OCI-LY7 (cell line): ENCODE results near the gene INHBE.
"Not testable (repeated sequence)": the region's sequence is repeated elsewhere in the genome, so short reads cannot be mapped to it uniquely, and the experiment has no call there.

ENCODE experiments used
- CTCF ChIP-seq: fragments of 200-600 bp; sonication (generic); conservative IDR thresholded peaks from 2 replicates; pipeline ENCODE4 v1.5.1; 2014; ENCODE audit warnings: mild to moderate bottlenecking, antibody characterized with exemption, low read length, moderate library complexity, mixed read lengths
- EZH2phosphoT487 ChIP-seq: fragments of 200-600 bp; sonication (generic); IDR thresholded peaks from 2 replicates; pipeline ENCODE4 v1.6.1; 2018; ENCODE audit warnings: low read depth, borderline replicate concordance, mild to moderate bottlenecking, mixed run types, antibody characterized with exemption, low read length, moderate library complexity, mixed read lengths

GRCh38 chr12:57495051-57495701, 40.1 kb downstream of the INHBE start:
- TF ChIP-seq CTCF, EZH2phosphoT487: not testable (repeated sequence)
